Measurements from ENCODE around the gene FKBP14. TPM values are rescaled to one million over a fixed set of nuclear protein-coding genes. Genes with fewer than 3 reads are reported as not detected.

FKBP14 gene
- total and polyA plus RNA-seq, 2 experiments from 2014 or later: 11.8 to 12.9 TPM

- TF ChIP-seq CTCF (conservative IDR thresholded peaks at IDR 0.05; ENCODE audit: low read depth in 2 of 2) (no peak), REST (IDR thresholded peaks at IDR 0.05; ENCODE audit: unreplicated experiment) (no peak), CREB1 (CRISPR knock-in tag; IDR thresholded peaks at IDR 0.05; ENCODE audit: low read depth) (no peak), NANOG (IDR thresholded peaks at IDR 0.05; ENCODE audit: borderline replicate concordance) (no peak), POLR2AphosphoS5 (IDR thresholded peaks at IDR 0.05; ENCODE audit: low read depth) (no peak)
Observed at GRCh38 chr7:29972315-29972669, 54.2 kb downstream of the FKBP14 start (continued).

GRCh38 chr7:29971566-29972314, 54.8 kb downstream of the FKBP14 start:
- ATAC-seq (no peak), DNase-seq (ENCODE audit: low spot score) (no peak)
- H3K36me3 ChIP-seq (ENCODE audit: insufficient read depth): peaks cover 10% of the 10 kb centered on the region; the same call in 1 of the 2 replicates
- H3K36me3 Mint-ChIP-seq (ENCODE audit: low read depth): peaks cover 9% of the 10 kb centered on the region
- peaks cover 16% of the 10 kb centered on the region for H3K4me1 ChIP-seq (ENCODE audit: insufficient read depth)
- H3K9me2 ChIP-seq (ENCODE audit: insufficient read depth): no peaks in the 10 kb centered on the region
- no peak overlapping the region for H3K4me3 Mint-ChIP-seq
- H3K9me3 Mint-ChIP-seq: peaks cover 3% of the 10 kb centered on the region; the same call in 1 of the 3 replicates
- H3K27ac Mint-ChIP-seq: no peak overlapping the region
- H2AFZ ChIP-seq: no peak overlapping the region
- peaks cover 16% of the 10 kb centered on the region for H3K4me1 Mint-ChIP-seq
- no peak overlapping the region for H3K4me3 ChIP-seq
- no peak overlapping the region for H3K4me2 ChIP-seq
- H4K20me1 ChIP-seq (replicated peaks; ENCODE audit: insufficient read depth): peaks cover 47% of the 10 kb centered on the region
- H3F3A ChIP-seq (replicated peaks; ENCODE audit: low read depth): no peaks in the 10 kb centered on the region
- peaks cover 5% of the 10 kb centered on the region for H3K27me3 Mint-ChIP-seq (ENCODE audit: insufficient read depth, low read depth, poor library complexity)
- H3K27me3 ChIP-seq (ENCODE audit: insufficient read depth): no peaks in the 10 kb centered on the region
- no peak overlapping the region for H3K27ac ChIP-seq (ENCODE audit: low read depth)
- peaks cover 88% of the 10 kb centered on the region for H3K79me2 ChIP-seq (replicated peaks; ENCODE audit: insufficient read depth)
- TF ChIP-seq ZNF114 (CRISPR knock-in tag; IDR thresholded peaks at IDR 0.05): no peak
- no peak for TF ChIP-seq REST (IDR thresholded peaks at IDR 0.05; ENCODE audit: unreplicated experiment)
- no peak for TF ChIP-seq CTCF (conservative IDR thresholded peaks at IDR 0.05; ENCODE audit: low read depth in 2 of 2)
